Measurements from ENCODE around the gene ZNF230. TPM values are rescaled to one million over a fixed set of nuclear protein-coding genes. Genes with fewer than 3 reads are reported as not detected.

Gene ZNF230
- 5.7 TPM for total RNA-seq

- peak; percentile 95 for DNase-seq (ENCODE audit: low spot score)
These were observed at the start of gene ZNF230 for GRCh38 chr19:44002566-44003460. Gene ZNF230 (plus strand): TSS chr19:44002957. CDS start chr19:44007079, 4,122 bp downstream.

- DNase-seq (ENCODE audit: low spot score) = no peak
These were observed 45.9 kb upstream of the ZNF230 start for GRCh38 chr19:43956827-43957226.

GRCh38 chr19:43957891-43958290 is 44.9 kb upstream of the ZNF230 start:
- no peak for DNase-seq (ENCODE audit: low spot score)

- DNase-seq (ENCODE audit: low spot score) = no peak
These were observed 42.3 kb upstream of the ZNF230 start for GRCh38 chr19:43960411-43960810.

- DNase-seq (ENCODE audit: low spot score) = no peak
These were observed 36.6 kb upstream of the ZNF230 start for GRCh38 chr19:43966079-43966694.

GRCh38 chr19:43976732-43977131 is 26.0 kb upstream of the ZNF230 start:
- DNase-seq (ENCODE audit: low spot score) = no peak

- DNase-seq (ENCODE audit: low spot score) = no peak
These were observed 19.2 kb upstream of the ZNF230 start for GRCh38 chr19:43983544-43983911.

- DNase-seq (ENCODE audit: low spot score) = peak; percentile 95
These were observed 18.7 kb upstream of the ZNF230 start, which contains the start of gene ZNF155 for GRCh38 chr19:43983912-43984686. Gene ZNF155 (plus strand): TSS chr19:43984188. CDS start chr19:43988544, 4,356 bp downstream.

- DNase-seq (ENCODE audit: low spot score) = no peak
These were observed 18.1 kb upstream of the ZNF230 start for GRCh38 chr19:43984687-43985000.

GRCh38 chr19:43997631-43998290 is 5.0 kb upstream of the ZNF230 start:
- DNase-seq (ENCODE audit: low spot score) = no peak

- DNase-seq (ENCODE audit: low spot score) = no peak
These were observed 568 bp upstream of the ZNF230 start for GRCh38 chr19:44002212-44002565.

GRCh38 chr19:44003461-44004009 is 778 bp downstream of the ZNF230 start:
- DNase-seq (ENCODE audit: low spot score) = no peak

- DNase-seq (ENCODE audit: low spot score) = no peak
These were observed 3.2 kb downstream of the ZNF230 start for GRCh38 chr19:44005973-44006372.

GRCh38 chr19:44007473-44007872 is 4.7 kb downstream of the ZNF230 start:
- no peak for DNase-seq (ENCODE audit: low spot score)

GRCh38 chr19:44010468-44010867 is 7.7 kb downstream of the ZNF230 start:
- no peak for DNase-seq (ENCODE audit: low spot score)

GRCh38 chr19:44019498-44019897 is 16.7 kb downstream of the ZNF230 start:
- DNase-seq (ENCODE audit: low spot score) = no peak

GRCh38 chr19:44021221-44021620 is 18.5 kb downstream of the ZNF230 start:
- DNase-seq (ENCODE audit: low spot score) = no peak

- no peak for DNase-seq (ENCODE audit: low spot score)
These were observed 22.1 kb downstream of the ZNF230 start for GRCh38 chr19:44024900-44025216.

- peak; percentile 90 for DNase-seq (ENCODE audit: low spot score)
These were observed 22.6 kb downstream of the ZNF230 start, which contains the start of gene ZNF222 for GRCh38 chr19:44025217-44025936. Gene ZNF222 (plus strand): TSS chr19:44025379. CDS start chr19:44025437, 58 bp downstream.

GRCh38 chr19:44026622-44027021 is 23.9 kb downstream of the ZNF230 start:
- DNase-seq (ENCODE audit: low spot score) = no peak

GRCh38 chr19:44032001-44032610 is 29.3 kb downstream of the ZNF230 start:
- DNase-seq (ENCODE audit: low spot score) = no peak

Measured in mucosa of gallbladder (tissue), 1 donor.